ENCODE measurements around the gene ZBTB7C. TPM values are rescaled to one million over a fixed set of nuclear protein-coding genes. Genes with fewer than 3 reads are reported as not detected.
A peak's percentile ranks its signal among the peaks of the same experiment; 100 is the strongest.

Gene ZBTB7C
- total RNA-seq, 1 donor from 2014 or later, result 1.1 TPM

GRCh38 chr18:48321121-48321520 is 88.1 kb downstream of the ZBTB7C start:
- TF ChIP-seq, protein P1, sequence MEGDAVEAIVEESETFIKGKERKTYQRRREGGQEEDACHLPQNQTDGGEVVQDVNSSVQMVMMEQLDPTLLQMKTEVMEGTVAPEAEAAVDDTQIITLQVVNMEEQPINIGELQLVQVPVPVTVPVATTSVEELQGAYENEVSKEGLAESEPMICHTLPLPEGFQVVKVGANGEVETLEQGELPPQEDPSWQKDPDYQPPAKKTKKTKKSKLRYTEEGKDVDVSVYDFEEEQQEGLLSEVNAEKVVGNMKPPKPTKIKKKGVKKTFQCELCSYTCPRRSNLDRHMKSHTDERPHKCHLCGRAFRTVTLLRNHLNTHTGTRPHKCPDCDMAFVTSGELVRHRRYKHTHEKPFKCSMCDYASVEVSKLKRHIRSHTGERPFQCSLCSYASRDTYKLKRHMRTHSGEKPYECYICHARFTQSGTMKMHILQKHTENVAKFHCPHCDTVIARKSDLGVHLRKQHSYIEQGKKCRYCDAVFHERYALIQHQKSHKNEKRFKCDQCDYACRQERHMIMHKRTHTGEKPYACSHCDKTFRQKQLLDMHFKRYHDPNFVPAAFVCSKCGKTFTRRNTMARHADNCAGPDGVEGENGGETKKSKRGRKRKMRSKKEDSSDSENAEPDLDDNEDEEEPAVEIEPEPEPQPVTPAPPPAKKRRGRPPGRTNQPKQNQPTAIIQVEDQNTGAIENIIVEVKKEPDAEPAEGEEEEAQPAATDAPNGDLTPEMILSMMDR (IDR thresholded peaks at IDR 0.05; ENCODE audit: insufficient read depth, low read length, poor library complexity, severe bottlenecking), result no peak
- Histone ChIP-seq H3K36me3 (ENCODE audit: control insufficient read depth, insufficient read depth, low read length) (no peaks in the 10 kb centered on the region), H3K27me3 (ENCODE audit: control insufficient read depth, insufficient read depth, low read length) (no peaks in the 10 kb centered on the region), H3K4me3 (ENCODE audit: low read depth, low read length) (no peak overlapping the region)
- DNase-seq (ENCODE audit: low read depth), result no peak

DNA sequence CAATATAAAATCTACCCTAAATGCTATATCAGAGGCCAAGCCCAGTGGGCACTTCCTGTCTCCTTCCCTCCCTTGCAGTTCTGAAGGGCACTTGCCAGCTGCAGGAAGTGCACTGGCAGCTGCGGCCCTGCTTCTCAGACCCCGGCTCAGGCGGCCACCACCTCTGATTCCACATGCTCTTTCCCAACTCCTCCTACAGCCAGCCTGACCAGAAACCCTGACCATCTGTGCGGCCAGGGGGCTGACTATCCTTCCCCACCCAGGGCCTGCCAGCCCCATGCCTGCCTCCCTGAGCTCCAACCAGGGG is 88.6 kb downstream of the ZBTB7C start:
- TF ChIP-seq, protein P1 (IDR thresholded peaks at IDR 0.05; ENCODE audit: insufficient read depth, low read length, poor library complexity, severe bottlenecking), result no peak
- no peaks in the 10 kb centered on the region for H3K36me3 ChIP-seq (ENCODE audit: control insufficient read depth, insufficient read depth, low read length)
- no peak overlapping the region for H3K4me3 ChIP-seq (ENCODE audit: low read depth, low read length)
- no peaks in the 10 kb centered on the region for H3K27me3 ChIP-seq (ENCODE audit: control insufficient read depth, insufficient read depth, low read length)
- no peak for DNase-seq (ENCODE audit: low read depth)

DNA sequence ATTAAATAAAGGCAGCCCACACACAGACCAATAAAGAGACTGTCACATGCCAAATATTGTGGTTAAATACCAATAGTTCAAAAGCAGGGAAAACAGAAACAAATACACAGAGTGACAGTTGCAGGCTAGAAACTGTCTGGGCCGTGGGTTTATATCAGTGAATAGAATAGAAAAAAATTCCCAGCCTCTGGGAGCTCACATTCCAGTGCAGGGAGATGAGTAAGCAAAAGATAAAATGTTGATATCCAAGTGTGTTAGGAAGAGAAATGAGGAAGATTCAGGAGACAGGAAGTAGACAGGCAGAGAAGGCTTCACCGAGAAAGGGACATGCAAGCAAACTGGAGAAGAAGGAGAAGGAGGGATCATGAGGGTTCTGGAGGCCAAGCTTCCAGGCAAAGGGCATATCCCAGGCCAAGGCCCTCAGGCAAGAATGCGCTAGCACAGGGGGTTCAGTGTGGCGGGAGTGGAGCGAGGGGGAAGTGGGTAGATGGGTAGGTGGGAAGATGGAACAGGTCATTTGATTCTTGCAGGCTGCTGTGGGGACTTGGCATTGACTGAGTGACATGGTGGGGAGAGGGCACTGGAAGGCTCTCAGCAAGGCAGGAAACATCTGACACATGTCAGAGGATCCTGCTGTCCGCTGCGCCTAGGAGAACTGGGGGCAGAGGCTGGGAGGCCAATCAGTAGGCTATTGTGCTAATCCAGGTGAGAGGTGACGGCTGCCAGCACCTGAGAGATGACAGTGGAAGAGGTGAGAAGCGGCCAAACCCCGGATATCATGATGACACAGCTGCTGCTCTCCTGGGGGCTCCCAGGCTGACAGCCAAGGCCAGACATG is 89.2 kb downstream of the ZBTB7C start:
- TF ChIP-seq, protein P1 (IDR thresholded peaks at IDR 0.05; ENCODE audit: insufficient read depth, low read length, poor library complexity, severe bottlenecking), result no peak
- Histone ChIP-seq H3K36me3 (ENCODE audit: control insufficient read depth, insufficient read depth, low read length) (no peaks in the 10 kb centered on the region), H3K27me3 (ENCODE audit: control insufficient read depth, insufficient read depth, low read length) (no peaks in the 10 kb centered on the region), H3K4me3 (ENCODE audit: low read depth, low read length) (no peak overlapping the region)
- DNase-seq (ENCODE audit: low read depth), result no peak

DNA sequence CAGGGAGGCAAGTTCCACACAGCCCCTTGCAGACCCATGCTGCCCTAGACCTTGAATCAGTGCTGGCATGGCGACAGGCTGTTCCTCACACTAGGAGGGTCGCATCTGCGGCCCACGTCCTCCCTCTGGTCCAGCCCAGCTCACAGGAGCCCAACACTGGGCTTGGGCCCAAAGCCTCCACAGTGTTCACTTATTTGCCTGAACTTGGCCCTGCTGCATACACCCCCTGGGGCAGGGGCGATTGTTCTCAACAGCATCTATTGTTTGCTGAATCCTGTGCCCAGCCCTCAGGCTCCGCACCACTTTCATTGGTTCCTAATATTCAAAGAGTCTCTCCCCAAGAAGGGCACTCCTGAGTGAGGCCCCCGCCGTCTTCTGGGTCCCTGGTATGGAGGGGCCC is 90.7 kb downstream of the ZBTB7C start:
- peaks cover 2% of the 10 kb centered on the region for H3K27me3 ChIP-seq (ENCODE audit: control insufficient read depth, insufficient read depth, low read length)
- no peak for DNase-seq (ENCODE audit: low read depth)
- H3K36me3 ChIP-seq (ENCODE audit: control insufficient read depth, insufficient read depth, low read length), result no peaks in the 10 kb centered on the region
- TF ChIP-seq, protein P1 (IDR thresholded peaks at IDR 0.05; ENCODE audit: insufficient read depth, low read length, poor library complexity, severe bottlenecking), result no peak
- H3K4me3 ChIP-seq (ENCODE audit: low read depth, low read length), result no peak overlapping the region

GRCh38 chr18:48317781-48318381 is 91.3 kb downstream of the ZBTB7C start:
- H3K4me3 ChIP-seq (ENCODE audit: low read depth, low read length), result no peak overlapping the region
- peaks cover 2% of the 10 kb centered on the region for H3K27me3 ChIP-seq (ENCODE audit: control insufficient read depth, insufficient read depth, low read length)
- H3K36me3 ChIP-seq (ENCODE audit: control insufficient read depth, insufficient read depth, low read length), result no peaks in the 10 kb centered on the region
- no peak for DNase-seq (ENCODE audit: low read depth)
- TF ChIP-seq, protein P1 (IDR thresholded peaks at IDR 0.05; ENCODE audit: insufficient read depth, low read length, poor library complexity, severe bottlenecking), result peak; percentile 19

Measured in kidney epithelial cell (primary cell).